Measurements from ENCODE around the gene GGT1. TPM values are rescaled to one million over a fixed set of nuclear protein-coding genes. Genes with fewer than 3 reads are reported as not detected.

Gene GGT1
- total RNA-seq = 5.2 and 60.7 TPM in 2 replicates

DNA sequence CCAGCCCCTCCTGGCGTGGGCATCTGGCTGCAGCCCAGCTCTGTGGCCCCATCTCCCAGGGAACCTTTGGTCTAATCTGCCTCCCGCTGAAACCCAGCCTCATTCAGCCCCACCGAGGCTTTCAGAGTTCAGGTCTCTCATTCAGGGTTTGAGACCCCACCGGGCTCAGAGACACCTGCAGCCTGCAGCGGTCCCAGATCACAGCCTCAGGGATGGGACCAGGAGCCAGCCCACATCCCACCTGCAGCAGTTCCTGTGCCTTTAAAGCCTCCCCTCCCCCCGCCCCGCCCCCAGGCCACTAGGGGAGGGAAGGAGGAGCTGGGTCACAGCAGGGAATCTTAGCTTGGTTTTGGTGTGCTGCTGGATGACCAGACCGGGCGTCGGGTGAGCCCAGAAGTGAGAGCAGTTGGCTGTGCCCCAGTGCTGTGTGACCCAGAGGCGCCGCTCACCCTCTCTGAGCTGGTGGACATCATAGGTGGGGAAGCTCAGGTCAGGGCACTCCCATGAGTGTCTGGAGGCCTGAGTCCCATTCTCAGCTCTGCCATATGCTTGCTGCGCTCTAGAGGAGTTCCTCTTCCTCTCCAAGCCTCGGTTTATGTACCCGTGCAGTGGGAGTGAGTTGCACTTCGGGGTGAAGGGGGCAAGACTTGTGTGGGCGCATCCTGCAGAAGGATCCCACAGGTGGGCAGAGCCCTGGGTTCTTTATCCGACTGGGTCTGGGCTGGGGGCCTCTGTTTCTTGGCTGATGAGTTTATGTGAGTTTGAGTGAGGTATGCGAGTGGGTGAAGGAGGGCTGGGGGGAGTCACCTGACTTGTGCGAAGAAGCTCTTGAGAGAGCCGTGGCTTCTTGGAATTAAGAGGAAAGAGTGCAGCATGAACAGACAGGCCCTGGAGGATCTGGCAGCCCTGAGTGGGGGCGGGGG is at the start of gene GGT1:
Gene GGT1, plus strand, starts transcription at position 347 of the 923 bp plus-strand sequence. CDS start 7,889 bp downstream, outside the sequence.

DNA sequence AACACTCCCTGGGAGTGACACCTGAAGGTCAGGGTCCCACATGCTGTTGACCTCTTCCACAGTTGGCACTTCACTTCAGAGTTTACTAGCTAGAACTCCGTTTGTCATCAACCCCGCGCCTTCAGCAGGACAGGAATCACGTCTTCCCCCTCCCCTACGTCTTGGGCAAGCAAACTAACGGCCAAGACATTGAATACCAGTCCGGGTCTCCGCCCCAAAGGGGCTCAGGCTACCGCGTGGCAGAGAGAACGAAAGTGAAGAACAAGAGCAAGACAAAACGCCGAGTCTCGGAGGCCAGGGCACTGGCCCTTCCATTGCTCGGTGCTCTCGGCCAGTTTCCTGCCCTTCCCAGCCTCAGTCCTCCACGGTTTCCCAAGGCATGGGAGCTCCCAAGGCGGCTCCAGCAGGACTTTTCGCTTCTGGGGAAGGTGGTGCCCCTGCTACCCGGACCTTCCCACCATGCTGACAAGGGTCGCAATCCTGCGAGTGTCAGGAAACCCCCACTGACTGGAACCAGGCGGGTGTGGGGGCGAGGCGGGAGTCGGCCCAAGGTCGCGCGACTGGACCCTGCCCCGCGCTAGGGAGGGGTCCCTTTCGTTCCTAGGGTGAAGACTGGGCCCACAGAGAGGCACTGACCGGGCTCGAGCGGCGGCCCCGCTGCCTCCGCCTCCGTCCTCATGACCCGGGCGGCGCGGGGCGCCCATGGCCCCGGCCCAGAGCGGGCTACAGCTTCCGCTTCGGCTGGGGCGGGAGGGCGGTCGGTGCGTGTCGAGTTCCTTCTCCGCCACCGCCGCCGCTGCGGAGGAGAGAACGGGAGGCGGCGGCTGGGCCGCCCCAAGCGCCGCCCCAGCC is 48.5 kb upstream of the GGT1 start, which contains the start of gene GUCD1:
Gene GUCD1, minus strand, starts transcription at position 826 of the 852 bp plus-strand sequence. Its CDS starts 147 bp downstream, at position 679.

DNA sequence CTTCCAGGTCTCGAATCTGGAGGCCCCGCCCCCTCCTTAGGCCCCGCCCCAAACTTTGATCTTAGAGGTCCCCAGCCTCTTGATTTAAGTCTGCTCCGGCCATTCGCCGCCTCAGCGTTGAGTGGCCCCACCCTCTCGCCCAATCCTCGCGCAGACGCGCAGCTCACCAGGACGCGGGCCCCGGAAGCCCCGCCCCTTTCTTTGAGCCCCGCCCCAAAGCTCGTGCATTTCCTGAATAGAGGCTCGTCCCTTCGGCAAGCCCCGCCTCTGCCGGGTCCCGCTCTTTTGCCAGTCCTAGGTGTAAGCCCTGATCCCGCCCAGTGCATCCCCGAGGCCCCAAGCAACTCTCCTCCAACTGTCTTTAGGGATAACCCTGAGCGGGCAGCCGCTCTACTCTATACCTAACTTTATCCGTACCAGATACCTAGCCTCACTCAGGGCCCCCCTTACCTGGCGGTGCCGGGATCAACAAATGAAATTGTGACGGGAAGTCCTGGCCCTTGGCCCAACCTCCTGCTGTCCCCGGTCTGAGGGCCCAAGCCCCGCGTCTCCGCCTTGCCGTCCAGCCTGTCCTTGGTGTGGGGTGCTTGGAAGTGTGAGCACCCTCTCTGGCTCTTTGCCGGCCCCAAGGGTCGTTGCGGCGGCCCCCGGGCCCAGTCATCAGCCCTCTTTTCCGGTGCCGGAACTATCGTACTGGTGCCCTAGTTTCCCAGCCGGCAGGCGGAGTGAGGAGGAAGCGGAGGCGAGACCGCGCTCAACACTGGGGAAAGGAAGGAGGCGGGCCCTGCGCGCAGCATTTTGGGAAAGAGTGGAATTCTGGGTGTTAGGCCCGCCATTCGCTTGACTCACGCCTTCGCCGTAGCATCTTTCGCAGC is 47.6 kb upstream of the GGT1 start, which contains the start of gene SNRPD3:
Gene SNRPD3, plus strand, starts transcription at position 835 of the 875 bp plus-strand sequence. CDS start 1,676 bp downstream, outside the sequence.

DNA sequence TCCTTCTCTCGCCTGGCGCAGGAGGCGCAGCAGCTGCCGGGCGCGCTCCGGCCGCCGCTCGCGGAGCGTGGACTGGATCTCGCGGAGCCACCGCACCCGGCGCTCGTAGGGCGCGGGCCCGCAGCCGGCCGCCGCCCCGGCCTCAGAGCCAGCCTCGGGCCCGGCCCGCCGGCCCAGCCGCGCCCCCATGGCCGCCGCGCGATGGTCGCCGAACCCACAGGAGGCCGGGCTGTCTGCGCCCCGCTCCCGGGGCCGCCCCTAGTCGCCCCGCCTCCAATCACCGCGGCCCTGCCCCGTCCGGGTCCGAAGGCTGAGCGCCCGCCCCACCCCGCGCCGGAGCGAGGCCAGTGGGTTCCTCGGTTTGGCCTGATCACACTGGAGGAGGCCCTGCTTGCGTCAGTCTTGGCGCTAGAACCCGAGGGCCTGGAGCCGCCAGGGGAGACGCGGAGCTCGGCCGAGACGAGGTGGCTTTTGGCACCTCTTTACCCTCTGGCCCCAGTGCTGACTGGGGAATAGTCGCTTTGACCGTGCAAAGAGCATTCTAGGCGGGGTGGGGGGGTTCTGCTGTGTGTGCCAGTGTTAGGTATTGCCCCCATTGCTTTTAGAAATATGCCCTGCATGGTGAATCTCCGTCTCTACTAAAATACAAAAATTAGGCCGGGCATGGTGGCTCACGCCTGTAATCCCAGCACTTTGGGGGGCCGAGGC is 10.0 kb upstream of the GGT1 start, which contains the start of gene LRRC75B:
Gene LRRC75B, minus strand, starts transcription at position 223 of the 708 bp plus-strand sequence. Its CDS starts 34 bp downstream, at position 189.

Other genes starting within 250 kb of the GGT1 start
- 0.49 and 4.2 TPM in 2 replicates for gene ADORA2A, start 175.6 kb upstream of the GGT1 start, total RNA-seq
- 0.16 and 0.38 TPM in 2 replicates for gene UPB1, start 107.9 kb upstream of the GGT1 start, total RNA-seq
- 130 and 149 TPM in 2 replicates for gene GUCD1, start 48.1 kb upstream of the GGT1 start, total RNA-seq
- gene SNRPD3, start 47.2 kb upstream of the GGT1 start, total RNA-seq = 121 and 206 TPM in 2 replicates
- gene LRRC75B, start 10.1 kb upstream of the GGT1 start, total RNA-seq = 5.5 and 34.5 TPM in 2 replicates
- gene PIWIL3, start 171.5 kb downstream of the GGT1 start, total RNA-seq = not detected in 2 replicates
- gene SGSM1, start 203.0 kb downstream of the GGT1 start, total RNA-seq = under 0.01 TPM in 1 of 2 replicates, not detected in the other